Trophoblast cell (in vitro differentiated cells and primary cell): ENCODE measurements around the gene PDGFC.

Experiments used
- DNase-seq, 2 donors: peaks; one replicate each; pipeline ENCODE4 v3.0.0-alpha.2; 2016
- H2AFZ ChIP-seq: 2 replicates; pipeline ENCODE4 v1.6.1; 2013; ENCODE audit warnings: low read length, moderate library complexity, mild to moderate bottlenecking; ENCODE audit not compliant: insufficient read depth, poor library complexity
- H2AK5ac ChIP-seq: 2 replicates; pipeline ENCODE4 v1.6.1; 2013; ENCODE audit warnings: mild to moderate bottlenecking, low read length
- H2BK120ac ChIP-seq: 2 replicates; pipeline ENCODE4 v1.6.1; 2013; ENCODE audit warnings: low read length, mild to moderate bottlenecking, moderate library complexity; ENCODE audit not compliant: insufficient read depth, poor library complexity
- H2BK12ac ChIP-seq: 2 replicates; pipeline ENCODE4 v1.6.1; 2013; ENCODE audit warnings: mild to moderate bottlenecking, low read length, moderate library complexity
- H2BK5ac ChIP-seq: 2 replicates; pipeline ENCODE4 v1.6.1; 2013; ENCODE audit warnings: low read length, low read depth, moderate library complexity, mild to moderate bottlenecking; ENCODE audit not compliant: poor library complexity
- H3K14ac ChIP-seq: 2 replicates; pipeline ENCODE4 v1.6.1; 2013; ENCODE audit warnings: mild to moderate bottlenecking, low read length
- H3K18ac ChIP-seq: 2 replicates; pipeline ENCODE4 v1.6.1; 2013; ENCODE audit warnings: mild to moderate bottlenecking, low read length
- H3K23ac ChIP-seq: 2 replicates; pipeline ENCODE4 v1.6.1; 2013; ENCODE audit warnings: low read length
- H3K27ac ChIP-seq: 2 replicates; pipeline ENCODE4 v1.5.1; 2013; ENCODE audit warnings: low read depth, mild to moderate bottlenecking, inconsistent platforms, low read length, moderate library complexity
- H3K27me3 ChIP-seq: 2 replicates; pipeline ENCODE4 v1.6.1; 2013; ENCODE audit warnings: inconsistent platforms, mild to moderate bottlenecking, low read length, moderate library complexity; ENCODE audit not compliant: insufficient read depth
- H3K36me3 ChIP-seq, 2 experiments: 1 replicate in 1 of 2; 2 replicates in 1 of 2; pipeline ENCODE4 v1.6.1; 2013; ENCODE audit warnings: low read length in 2 of 2, mild to moderate bottlenecking in 2 of 2, moderate library complexity in 1 of 2; ENCODE audit not compliant: insufficient read depth in 2 of 2, control insufficient read depth in 1 of 2
- H3K4ac ChIP-seq: 2 replicates; pipeline ENCODE4 v1.6.1; 2013; ENCODE audit warnings: low read depth, mild to moderate bottlenecking, low read length, moderate library complexity
- H3K4me1 ChIP-seq, 2 experiments: 1 replicate in 1 of 2; 2 replicates in 1 of 2; pipeline ENCODE4 v1.6.1; 2013; ENCODE audit warnings: low read length in 2 of 2, mild to moderate bottlenecking in 2 of 2, moderate library complexity in 1 of 2; ENCODE audit not compliant: insufficient read depth in 2 of 2, control insufficient read depth in 1 of 2
- H3K4me2 ChIP-seq: 2 replicates; pipeline ENCODE4 v1.6.1; 2013; ENCODE audit warnings: inconsistent platforms, mild to moderate bottlenecking, low read length, moderate library complexity
- H3K4me3 ChIP-seq: 2 replicates; pipeline ENCODE4 v1.5.1; 2013; ENCODE audit warnings: mild to moderate bottlenecking, low read depth, low read length, inconsistent platforms
- H3K79me1 ChIP-seq: one replicate; pipeline ENCODE4 v1.6.1; 2013; ENCODE audit warnings: low read length
- H3K79me2 ChIP-seq: 2 replicates; pipeline ENCODE4 v1.6.1; 2013; ENCODE audit warnings: low read length, mild to moderate bottlenecking; ENCODE audit not compliant: control insufficient read depth, insufficient read depth, poor library complexity
- H3K9ac ChIP-seq: 2 replicates; pipeline ENCODE4 v1.6.1; 2013; ENCODE audit warnings: mild to moderate bottlenecking, low read length
- H3K9me3 ChIP-seq: 2 replicates; pipeline ENCODE4 v1.6.1; 2013; ENCODE audit warnings: low read depth, mild to moderate bottlenecking, control low read depth, inconsistent platforms, low read length; ENCODE audit not compliant: insufficient read depth
- H4K12ac ChIP-seq: 2 replicates; pipeline ENCODE4 v1.6.1; 2013; ENCODE audit warnings: low read depth, mild to moderate bottlenecking, low read length, moderate library complexity
- H4K8ac ChIP-seq: 2 replicates; pipeline ENCODE4 v1.6.1; 2013; ENCODE audit warnings: low read depth, mild to moderate bottlenecking, low read length, moderate library complexity
- H4K91ac ChIP-seq: one replicate; pipeline ENCODE4 v1.6.1; 2013; ENCODE audit warnings: low read depth, mild to moderate bottlenecking, low read length, moderate library complexity
- WGBS: extraction: QIAGEN DNeasy Blood & Tissue Kit; methylation state at CpG from one replicate; pipeline ENCODE4 v1.1.7; 2013; ENCODE audit warnings: missing lambda C conversion rate; ENCODE audit not compliant: insufficient read length, insufficient coverage; ENCODE audit errors: extremely low coverage; 5-methylcytosine and 5-hydroxymethylcytosine counted together

Gene PDGFC

GRCh38 chr4:156795727-156796126 lies 175.9 kb downstream of the PDGFC start:
- Histone ChIP-seq H3K79me2 (no peaks in the 10 kb centered on the region), H3K36me3 (peaks cover 0 to 1% of the 10 kb centered on the region in 2 experiments), H3K9ac (no peak overlapping the region), H4K8ac (no peak overlapping the region), H3K4ac (no peak overlapping the region), H2BK5ac (no peak overlapping the region), H3K14ac (no peak overlapping the region), H2AFZ (no peak overlapping the region), H2AK5ac (no peak overlapping the region), H2BK12ac (no peak overlapping the region), H3K23ac (no peak overlapping the region), H3K4me2 (no peak overlapping the region), H2BK120ac (no peak overlapping the region), H3K18ac (no peak overlapping the region), H3K27ac (no peak overlapping the region), H4K91ac (no peak overlapping the region), H3K9me3 (no peaks in the 10 kb centered on the region), H3K4me1 (peaks cover 0 to 3% of the 10 kb centered on the region in 2 experiments), H3K27me3 (no peaks in the 10 kb centered on the region), H4K12ac (no peak overlapping the region), H3K4me3 (no peak overlapping the region), H3K79me1 (no peaks in the 10 kb centered on the region)
- DNase-seq = no peak
- no CpG with 5 or more reads among the region's 2 CpGs for WGBS

DNA sequence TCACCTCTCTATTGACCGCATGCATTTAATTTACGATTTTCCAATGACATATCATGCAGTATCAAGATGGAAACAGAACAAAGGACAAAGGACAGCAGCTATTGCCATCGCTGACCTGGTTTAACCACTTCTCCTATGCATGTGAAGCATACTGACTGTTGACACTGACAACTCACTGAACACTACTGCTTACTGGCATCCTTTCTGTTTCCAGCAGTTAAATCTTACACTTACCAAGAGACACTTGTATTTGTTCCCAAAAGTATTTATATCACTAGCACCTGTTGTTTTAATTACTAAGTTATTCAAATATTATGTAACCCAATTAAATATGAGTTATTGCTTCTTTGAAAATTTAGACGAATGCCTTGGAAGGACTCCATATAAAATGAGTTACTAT lies 176.7 kb downstream of the PDGFC start:
- Histone ChIP-seq H3K79me2 (no peaks in the 10 kb centered on the region), H3K18ac (no peak overlapping the region), H4K12ac (no peak overlapping the region), H3K4ac (no peak overlapping the region), H3K9me3 (no peaks in the 10 kb centered on the region), H3K27ac (no peak overlapping the region), H2BK120ac (no peak overlapping the region), H3K9ac (no peak overlapping the region), H2BK12ac (no peak overlapping the region), H4K8ac (no peak overlapping the region), H2AFZ (no peak overlapping the region), H3K27me3 (no peaks in the 10 kb centered on the region), H3K79me1 (no peaks in the 10 kb centered on the region), H2BK5ac (no peak overlapping the region), H3K14ac (no peak overlapping the region), H3K36me3 (peaks cover 0 to 1% of the 10 kb centered on the region in 2 experiments), H3K23ac (no peak overlapping the region), H4K91ac (no peak overlapping the region), H3K4me2 (no peak overlapping the region), H2AK5ac (no peak overlapping the region), H3K4me1 (peaks cover 0 to 3% of the 10 kb centered on the region in 2 experiments), H3K4me3 (no peak overlapping the region)
- DNase-seq = no peak
- no CpG with 5 or more reads among the region's 4 CpGs for WGBS

- Histone ChIP-seq H3K36me3 (peaks cover 0 to 1% of the 10 kb centered on the region in 2 experiments), H3K4ac (no peak overlapping the region), H3K27ac (no peak overlapping the region), H3K23ac (no peak overlapping the region), H2BK5ac (no peak overlapping the region), H3K79me1 (no peaks in the 10 kb centered on the region), H3K18ac (no peak overlapping the region), H3K9me3 (no peaks in the 10 kb centered on the region), H2BK12ac (no peak overlapping the region), H3K79me2 (no peaks in the 10 kb centered on the region), H3K9ac (no peak overlapping the region), H3K4me3 (no peak overlapping the region), H4K8ac (no peak overlapping the region), H4K12ac (no peak overlapping the region), H2AK5ac (no peak overlapping the region), H2BK120ac (no peak overlapping the region), H3K27me3 (no peaks in the 10 kb centered on the region), H2AFZ (no peak overlapping the region), H3K4me1 (peaks cover 0 to 3% of the 10 kb centered on the region in 2 experiments), H3K4me2 (no peak overlapping the region), H4K91ac (no peak overlapping the region), H3K14ac (no peak overlapping the region)
- peak in 1 of 2 donors; percentile 43 for DNase-seq
- WGBS = no CpG with 5 or more reads among the region's 2 CpGs
Measured at GRCh38 chr4:156792462-156793085, 179.0 kb downstream of the PDGFC start.

DNA sequence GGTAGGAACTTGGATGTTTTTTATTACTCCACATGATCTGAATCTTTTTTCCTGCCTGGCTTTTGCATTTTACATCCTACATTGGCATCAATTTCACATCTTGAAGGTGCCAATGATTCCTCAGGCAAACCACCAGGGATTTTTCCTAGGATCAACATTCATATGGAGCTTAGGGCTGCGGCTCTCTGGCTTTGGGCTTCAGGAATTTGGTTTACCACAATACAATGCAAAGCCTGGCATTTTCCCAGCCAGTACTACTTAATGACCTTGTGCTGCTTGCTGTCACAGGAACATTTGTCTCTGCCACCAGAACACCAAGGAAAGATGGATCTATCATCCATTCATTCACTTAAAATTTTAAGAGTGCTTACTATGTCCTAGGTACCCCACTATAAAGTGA lies 180.7 kb downstream of the PDGFC start:
- Histone ChIP-seq H2BK120ac (no peak overlapping the region), H2AK5ac (no peak overlapping the region), H4K8ac (no peak overlapping the region), H3K4ac (no peak overlapping the region), H3K79me2 (no peaks in the 10 kb centered on the region), H3K4me1 (peaks cover 0 to 3% of the 10 kb centered on the region in 2 experiments), H3K23ac (no peak overlapping the region), H2BK5ac (no peak overlapping the region), H3K27me3 (no peaks in the 10 kb centered on the region), H3K27ac (no peak overlapping the region), H2AFZ (no peak overlapping the region), H3K14ac (no peak overlapping the region), H3K4me2 (no peak overlapping the region), H3K9ac (no peak overlapping the region), H3K79me1 (no peaks in the 10 kb centered on the region), H3K9me3 (no peaks in the 10 kb centered on the region), H4K12ac (no peak overlapping the region), H3K36me3 (no peaks in the 10 kb centered on the region), H3K18ac (no peak overlapping the region), H4K91ac (no peak overlapping the region), H3K4me3 (no peak overlapping the region), H2BK12ac (no peak overlapping the region)
- WGBS = no CpG with 5 or more reads among the region's 1 CpG
- no peak for DNase-seq
